MM.1S (cell line): ENCODE measurements around the gene GRM5.
"Not testable (repeated sequence)": the region's sequence is repeated elsewhere in the genome, so short reads cannot be mapped to it uniquely, and the experiment has no call there.

Source experiments
- EZH2 ChIP-seq: fragments of 300-600 bp; sonication (generic); optimal IDR thresholded peaks from 2 replicates; pipeline ENCODE3; 2017; ENCODE audit warnings: low read depth, mild to moderate bottlenecking, antibody characterized with exemption, low read length, mixed read lengths
- EZH2phosphoT487 ChIP-seq: fragments of 300-600 bp; sonication (generic); IDR thresholded peaks from 2 replicates; pipeline ENCODE4 v1.6.1; 2018; ENCODE audit warnings: antibody characterized with exemption, low read length
- TF ChIP-seq, protein P1 (sequence below): fragments of 300-600 bp; sonication (generic); IDR thresholded peaks from 2 replicates; pipeline ENCODE4 v1.5.1; 2016; ENCODE audit warnings: antibody characterized with exemption, low read length, mixed read lengths

DNA sequence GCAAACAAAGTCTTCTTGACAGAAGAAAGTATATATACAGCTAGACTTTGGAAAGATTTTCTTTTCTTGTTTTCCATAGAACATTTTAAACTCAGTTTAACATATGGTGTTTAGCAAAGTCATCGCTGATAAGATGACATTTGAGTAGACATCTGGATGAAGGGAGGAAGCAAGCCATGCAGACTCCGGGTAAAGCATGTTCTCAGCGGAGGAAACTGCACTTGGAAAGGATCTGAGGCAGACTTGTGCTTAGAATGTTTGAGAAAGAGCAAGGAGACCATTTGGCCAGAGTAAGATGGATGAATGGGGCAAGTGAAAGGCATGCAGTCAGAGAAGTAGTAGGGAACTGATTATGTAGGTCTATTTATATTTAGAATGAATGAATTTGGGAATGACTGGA is 105.9 kb downstream of the GRM5 start:
- TF ChIP-seq, protein P1, sequence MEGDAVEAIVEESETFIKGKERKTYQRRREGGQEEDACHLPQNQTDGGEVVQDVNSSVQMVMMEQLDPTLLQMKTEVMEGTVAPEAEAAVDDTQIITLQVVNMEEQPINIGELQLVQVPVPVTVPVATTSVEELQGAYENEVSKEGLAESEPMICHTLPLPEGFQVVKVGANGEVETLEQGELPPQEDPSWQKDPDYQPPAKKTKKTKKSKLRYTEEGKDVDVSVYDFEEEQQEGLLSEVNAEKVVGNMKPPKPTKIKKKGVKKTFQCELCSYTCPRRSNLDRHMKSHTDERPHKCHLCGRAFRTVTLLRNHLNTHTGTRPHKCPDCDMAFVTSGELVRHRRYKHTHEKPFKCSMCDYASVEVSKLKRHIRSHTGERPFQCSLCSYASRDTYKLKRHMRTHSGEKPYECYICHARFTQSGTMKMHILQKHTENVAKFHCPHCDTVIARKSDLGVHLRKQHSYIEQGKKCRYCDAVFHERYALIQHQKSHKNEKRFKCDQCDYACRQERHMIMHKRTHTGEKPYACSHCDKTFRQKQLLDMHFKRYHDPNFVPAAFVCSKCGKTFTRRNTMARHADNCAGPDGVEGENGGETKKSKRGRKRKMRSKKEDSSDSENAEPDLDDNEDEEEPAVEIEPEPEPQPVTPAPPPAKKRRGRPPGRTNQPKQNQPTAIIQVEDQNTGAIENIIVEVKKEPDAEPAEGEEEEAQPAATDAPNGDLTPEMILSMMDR: not testable (repeated sequence)
- TF ChIP-seq EZH2, EZH2phosphoT487: not testable (repeated sequence)
